ENCODE results near the gene NR1H4. TPM values are rescaled to one million over a fixed set of nuclear protein-coding genes. Genes with fewer than 3 reads are reported as not detected.
"Not testable (repeated sequence)": the region's sequence is repeated elsewhere in the genome, so short reads cannot be mapped to it uniquely, and the experiment has no call there.

The NR1H4 gene
- total RNA-seq, 2 experiments from 2014 or later, result not detected

DNA sequence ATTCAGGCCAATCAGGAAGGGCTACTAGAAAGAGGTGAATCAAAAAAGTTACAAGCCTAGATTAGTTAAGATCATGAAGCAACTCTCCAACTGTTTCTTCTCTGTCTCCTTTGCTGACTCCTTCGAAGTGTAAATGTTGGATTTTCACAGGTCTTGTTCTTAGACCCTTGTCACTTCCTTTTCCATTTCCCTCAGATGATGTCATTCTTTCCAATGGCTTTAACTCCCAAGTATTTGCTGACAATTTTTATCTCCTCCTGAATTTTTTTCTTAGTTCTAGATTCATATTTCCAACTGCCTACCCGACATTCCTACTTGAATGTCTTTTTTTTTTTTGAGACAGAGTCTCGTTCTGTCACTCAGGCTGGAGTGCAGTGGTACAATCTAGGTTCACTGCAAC, 110.6 kb downstream of the NR1H4 start:
- Mint-ChIP-seq H3K36me3 (ENCODE audit: low read depth) (no peaks in the 10 kb centered on the region), H3K27me3 (ENCODE audit: low read depth) (no peaks in the 10 kb centered on the region), H3K4me1 (ENCODE audit: low read depth) (no peaks in the 10 kb centered on the region), H3K27ac (no peak overlapping the region), H3K4me3 (no peak overlapping the region), H3K9me3 (ENCODE audit: insufficient read depth) (peaks cover 3% of the 10 kb centered on the region)
- ATAC-seq, result no peak
- ChIA-PET POLR2A (no interaction called here), CTCF (no interaction called here)
- no peak for DNase-seq

- no peak for ATAC-seq
- H3K36me3 Mint-ChIP-seq (ENCODE audit: low read depth), result no peaks in the 10 kb centered on the region
- POLR2A ChIA-PET, result no interaction called here
- CTCF ChIA-PET, result no interaction called here
- no peaks in the 10 kb centered on the region for H3K4me1 Mint-ChIP-seq (ENCODE audit: low read depth)
- no peak overlapping the region for H3K4me3 Mint-ChIP-seq
- no peak for DNase-seq
- H3K27ac Mint-ChIP-seq, result no peak overlapping the region
- no peaks in the 10 kb centered on the region for H3K27me3 Mint-ChIP-seq (ENCODE audit: low read depth)
- H3K9me3 Mint-ChIP-seq (ENCODE audit: insufficient read depth), result peaks cover 4% of the 10 kb centered on the region
Observed at GRCh38 chr12:100591979-100592378, 118.3 kb downstream of the NR1H4 start.

DNA sequence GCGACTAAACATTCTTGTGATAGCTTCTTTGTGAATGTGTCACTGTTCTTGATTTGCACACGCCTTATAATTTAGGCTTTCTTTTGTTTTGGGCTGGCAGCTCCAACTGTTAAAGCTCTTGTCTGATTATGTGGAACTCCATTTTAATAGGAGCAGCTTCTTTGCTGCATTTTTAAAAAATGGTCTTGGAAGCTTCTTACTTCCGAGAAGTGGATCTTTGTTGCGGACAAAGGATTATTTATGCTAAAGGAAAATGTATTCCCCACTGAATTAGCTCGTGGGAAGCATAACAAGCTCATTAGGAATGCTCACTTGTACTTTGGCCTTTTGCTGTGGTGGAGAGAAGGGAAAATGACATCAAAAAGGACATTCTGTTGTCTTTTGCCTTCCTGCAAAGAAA, 119.8 kb downstream of the NR1H4 start:
- no peak overlapping the region for H3K4me3 Mint-ChIP-seq
- H3K36me3 Mint-ChIP-seq (ENCODE audit: low read depth), result no peaks in the 10 kb centered on the region
- no peak overlapping the region for H3K27ac Mint-ChIP-seq
- CTCF ChIA-PET, result interaction anchor here (0.5 kb wide), 1 partner anchor 147 kb away, joined by 3 read pairs; no protein-coding TSS in a partner anchor
- DNase-seq (no peak), ATAC-seq (no peak)
- H3K27me3 Mint-ChIP-seq (ENCODE audit: low read depth), result no peaks in the 10 kb centered on the region
- POLR2A ChIA-PET, result no interaction called here
- peaks cover 4% of the 10 kb centered on the region for H3K9me3 Mint-ChIP-seq (ENCODE audit: insufficient read depth)
- H3K4me1 Mint-ChIP-seq (ENCODE audit: low read depth), result no peaks in the 10 kb centered on the region

DNA sequence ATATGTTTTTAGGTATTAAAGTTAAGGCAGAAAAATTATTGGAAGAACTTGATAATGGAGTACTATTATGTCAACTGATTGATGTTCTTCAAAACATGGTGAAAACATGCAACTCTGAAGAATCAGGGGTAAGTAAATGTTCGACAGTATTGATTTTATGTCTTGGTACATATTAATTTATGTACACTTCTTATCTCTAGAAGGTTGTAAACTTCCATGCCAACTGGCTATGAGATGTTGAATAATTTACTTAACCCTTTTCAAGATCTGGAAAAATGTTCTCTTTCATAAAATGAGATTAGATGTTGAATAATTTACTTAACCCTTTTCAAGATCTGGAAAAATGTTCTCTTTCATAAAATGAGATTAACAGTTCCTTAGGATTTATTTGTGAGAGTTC, 128.0 kb downstream of the NR1H4 start:
- Mint-ChIP-seq H3K4me1 (ENCODE audit: low read depth) (no peaks in the 10 kb centered on the region), H3K4me3 (no peak overlapping the region), H3K9me3 (ENCODE audit: insufficient read depth) (no peaks in the 10 kb centered on the region), H3K27ac (no peak overlapping the region), H3K36me3 (ENCODE audit: low read depth) (no peaks in the 10 kb centered on the region), H3K27me3 (ENCODE audit: low read depth) (no peaks in the 10 kb centered on the region)
- ATAC-seq, result no peak
- ChIA-PET CTCF (no interaction called here), POLR2A (no interaction called here)
- DNase-seq, result no peak

- H3K4me3 Mint-ChIP-seq; DNase-seq; CTCF ChIA-PET; H3K36me3 Mint-ChIP-seq (ENCODE audit: low read depth); H3K9me3 Mint-ChIP-seq (ENCODE audit: insufficient read depth); H3K4me1 Mint-ChIP-seq (ENCODE audit: low read depth); ATAC-seq; H3K27me3 Mint-ChIP-seq (ENCODE audit: low read depth); POLR2A ChIA-PET; H3K27ac Mint-ChIP-seq: not testable (repeated sequence)
Observed at GRCh38 chr12:100602997-100603396, 129.3 kb downstream of the NR1H4 start.

DNA sequence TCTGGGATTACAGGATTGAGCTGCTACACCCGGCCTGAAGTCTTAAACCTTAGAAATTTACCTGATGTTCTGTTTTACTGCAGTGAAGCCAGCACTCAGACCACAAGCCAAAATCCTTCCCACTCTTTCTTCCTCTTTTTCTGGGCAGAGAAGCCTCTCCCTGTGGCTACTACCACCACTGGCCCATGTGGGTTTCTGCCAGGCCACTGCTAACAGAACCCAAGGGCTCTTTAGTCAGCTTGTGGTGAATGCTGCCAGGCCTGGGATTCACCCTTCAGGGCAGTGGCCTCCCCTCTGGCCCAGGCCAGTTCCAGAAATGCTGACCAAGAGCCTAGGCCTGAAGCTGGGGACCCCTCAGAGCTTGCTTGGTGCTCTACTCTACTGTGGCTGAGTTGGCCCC, 135.1 kb downstream of the NR1H4 start:
- H3K4me1 Mint-ChIP-seq (ENCODE audit: low read depth), result no peaks in the 10 kb centered on the region
- no peaks in the 10 kb centered on the region for H3K27me3 Mint-ChIP-seq (ENCODE audit: low read depth)
- H3K9me3 Mint-ChIP-seq (ENCODE audit: insufficient read depth), result no peaks in the 10 kb centered on the region
- ATAC-seq, result no peak
- no peak overlapping the region for H3K4me3 Mint-ChIP-seq
- DNase-seq, result no peak
- ChIA-PET POLR2A (no interaction called here), CTCF (no interaction called here)
- H3K27ac Mint-ChIP-seq, result no peak overlapping the region
- no peaks in the 10 kb centered on the region for H3K36me3 Mint-ChIP-seq (ENCODE audit: low read depth)

- CTCF ChIA-PET, result no interaction called here
- Mint-ChIP-seq H3K4me1 (ENCODE audit: low read depth) (no peaks in the 10 kb centered on the region), H3K27me3 (ENCODE audit: low read depth) (no peaks in the 10 kb centered on the region), H3K27ac (no peak overlapping the region), H3K36me3 (ENCODE audit: low read depth) (no peaks in the 10 kb centered on the region), H3K9me3 (ENCODE audit: insufficient read depth) (no peaks in the 10 kb centered on the region), H3K4me3 (no peak overlapping the region)
- POLR2A ChIA-PET, result no interaction called here
- ATAC-seq (no peak), DNase-seq (no peak)
Observed at GRCh38 chr12:100610666-100611430, 137.2 kb downstream of the NR1H4 start.

GRCh38 chr12:100612606-100613005, 138.9 kb downstream of the NR1H4 start:
- POLR2A ChIA-PET, result no interaction called here
- H3K4me1 Mint-ChIP-seq (ENCODE audit: low read depth), result no peaks in the 10 kb centered on the region
- H3K9me3 Mint-ChIP-seq (ENCODE audit: insufficient read depth), result no peaks in the 10 kb centered on the region
- H3K4me3 Mint-ChIP-seq, result no peak overlapping the region
- H3K27ac Mint-ChIP-seq, result no peak overlapping the region
- CTCF ChIA-PET, result no interaction called here
- DNase-seq, result no peak
- H3K36me3 Mint-ChIP-seq (ENCODE audit: low read depth), result no peaks in the 10 kb centered on the region
- no peak for ATAC-seq
- H3K27me3 Mint-ChIP-seq (ENCODE audit: low read depth), result no peaks in the 10 kb centered on the region

Other genes with a start within 250 kb of the NR1H4 start
- gene DEPDC4, start 206.8 kb upstream of the NR1H4 start, total RNA-seq, result 1 to 10 TPM; 1.6 to 2.8 TPM
- gene SCYL2, start 206.7 kb upstream of the NR1H4 start, total RNA-seq, result 10 to 100 TPM; 33.6 to 38.7 TPM
- gene SLC17A8, start 116.8 kb upstream of the NR1H4 start, total RNA-seq, result not detected
- 1 to 10 TPM; 2.7 to 3.5 TPM for gene GAS2L3, start 99.8 kb downstream of the NR1H4 start, total RNA-seq